GM21717 (cell line): ENCODE data around the gene RD3L.

Experiments
- ATAC-seq: cut with Tn5 transposase; IDR thresholded peaks from one replicate; pipeline ENCODE4 v1.9.1; 2021; ENCODE audit warnings: mild to moderate bottlenecking, moderate library complexity; ENCODE audit not compliant: unreplicated experiment

Gene RD3L

DNA sequence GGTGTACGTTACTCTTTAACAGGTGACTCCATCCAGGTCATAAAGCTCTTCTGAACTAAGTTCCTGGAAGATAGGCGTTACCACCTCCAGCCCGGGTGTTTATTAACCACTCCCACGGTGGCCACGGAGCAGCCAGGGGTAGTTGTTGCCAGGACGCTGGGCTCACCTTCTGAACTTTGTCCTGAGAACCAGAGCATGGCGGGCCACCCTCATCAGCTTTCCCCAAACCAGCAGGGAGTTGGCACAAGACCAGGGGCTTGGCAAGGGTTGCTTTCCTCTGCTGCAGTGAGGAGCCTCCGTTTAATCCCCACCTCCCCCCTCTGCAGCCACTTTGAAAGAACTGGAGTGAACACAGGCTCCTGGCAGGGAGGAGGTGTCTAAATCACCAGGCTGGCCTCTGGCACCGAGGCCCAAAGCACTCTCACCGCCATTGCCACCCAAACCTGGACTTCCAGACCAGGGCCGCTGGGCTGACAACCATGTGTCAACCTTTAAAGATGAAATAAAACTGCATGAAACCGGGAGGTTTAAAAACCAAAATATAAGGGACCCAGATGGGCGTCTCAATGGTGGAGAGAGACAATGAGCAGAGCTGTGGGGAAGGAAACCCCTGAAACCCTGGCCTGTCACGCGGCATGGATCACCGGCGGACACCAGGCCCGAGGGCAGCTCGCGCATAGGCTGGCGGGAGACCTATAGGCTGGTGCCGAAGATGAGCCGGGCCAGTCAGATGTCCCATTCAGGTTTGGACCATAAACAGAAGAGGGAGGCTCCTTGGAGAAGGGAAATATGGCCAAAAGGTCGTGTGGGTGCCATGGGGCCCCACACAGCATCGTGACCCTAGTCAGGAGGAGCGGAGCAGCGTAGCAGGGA lies 45.0 kb downstream of the RD3L start:
- ATAC-seq: no peak

- ATAC-seq: no peak
Measured at GRCh38 chr14:103896578-103896977, 45.8 kb downstream of the RD3L start.

DNA sequence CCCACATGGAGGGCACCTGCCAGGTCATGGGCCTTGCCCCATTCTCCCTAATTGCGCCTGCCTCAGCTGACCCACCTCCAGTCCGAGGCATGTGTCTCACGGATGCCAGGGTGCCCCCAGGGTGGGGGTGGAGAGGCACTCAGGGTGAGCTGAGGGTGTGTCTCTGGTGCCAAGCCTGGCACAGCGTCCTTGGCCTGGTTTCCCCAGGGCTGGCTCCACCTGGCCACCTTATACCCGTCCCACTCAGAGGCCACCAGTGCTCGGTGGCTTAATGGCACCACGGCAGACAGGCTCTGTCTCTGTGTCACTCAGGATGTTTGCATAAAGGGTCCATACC lies 47.6 kb downstream of the RD3L start:
- ATAC-seq: no peak

- ATAC-seq: no peak
Measured at GRCh38 chr14:103894034-103894722, 48.2 kb downstream of the RD3L start.

DNA sequence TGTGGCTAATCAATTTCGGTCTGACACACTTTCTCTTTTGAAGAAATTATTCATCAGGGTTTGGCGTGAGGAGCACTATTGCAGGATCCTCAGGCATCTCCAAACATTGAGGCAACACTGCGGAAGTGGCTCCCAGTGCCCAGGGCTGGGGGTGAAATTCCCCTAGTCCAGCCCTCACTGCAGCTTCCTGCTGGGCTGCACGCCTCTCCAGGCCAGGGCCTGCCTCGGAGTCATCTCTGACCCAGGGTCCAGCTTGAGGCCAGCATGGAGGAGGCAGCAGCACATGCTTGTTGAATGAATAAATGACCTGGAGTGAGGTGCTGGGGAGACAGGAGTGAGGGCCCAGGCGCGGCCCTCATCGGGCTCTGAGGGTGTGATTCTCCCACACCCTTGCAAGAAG lies 50.1 kb downstream of the RD3L start:
- no peak for ATAC-seq

- no peak for ATAC-seq
Measured at GRCh38 chr14:103891667-103892215, 50.6 kb downstream of the RD3L start.

GRCh38 chr14:103890821-103891666 lies 51.3 kb downstream of the RD3L start:
- no peak for ATAC-seq
